A673 (cell line): ENCODE data around the gene MPO. TPM values are rescaled to one million over a fixed set of nuclear protein-coding genes. Genes with fewer than 3 reads are reported as not detected.

ENCODE experiments used
- BruUV-seq: library from RNA; stranded (reverse); fragments of 400-500 nt; replicated peaks from 2 replicates; lab custom pipeline; 2021; lab: Mats Ljungman, UMichigan
- CTCF ChIA-PET: fragments of 300-600 bp; sonication (Branson Sonifier 250); formaldehyde crosslinking; loops from one replicate; lab custom pipeline; 2022; ENCODE audit warnings: antibody characterized with exemption; lab: Charles Lee
- POLR2A ChIA-PET: fragments of 300-600 bp; sonication (Branson Sonifier 250); formaldehyde crosslinking; loops from one replicate; lab custom pipeline; 2022; ENCODE audit warnings: antibody characterized with exemption; ENCODE audit not compliant: low non-redundant PET; lab: Charles Lee
- DNase-seq: peaks from one replicate; pipeline ENCODE4 v3.0.0-alpha.2; 2015; ENCODE audit warnings: low spot score
- H3K27ac ChIP-seq: fragments of 200-600 bp; sonication (generic); 2 replicates; pipeline ENCODE4 v1.5.1; 2016; ENCODE audit warnings: mixed run types, low read depth, mild to moderate bottlenecking, mixed read lengths, antibody characterized with exemption, low read length; ENCODE audit not compliant: poor library complexity, severe bottlenecking
- H3K27me3 ChIP-seq: fragments of 200-600 bp; sonication (generic); replicated peaks from 2 replicates; pipeline ENCODE4 v1.6.1; 2017; ENCODE audit warnings: mixed run types, low read depth, mild to moderate bottlenecking, mixed read lengths, antibody characterized with exemption, low read length; ENCODE audit not compliant: insufficient read depth, poor library complexity
- H3K36me3 ChIP-seq: fragments of 200-600 bp; sonication (generic); 2 replicates; pipeline ENCODE4 v1.6.1; 2016; ENCODE audit warnings: mixed run types, mild to moderate bottlenecking, mixed read lengths, antibody characterized with exemption, low read length; ENCODE audit not compliant: insufficient read depth, poor library complexity, severe bottlenecking
- H3K4me1 ChIP-seq: fragments of 200-600 bp; sonication (generic); 2 replicates; pipeline ENCODE4 v1.6.1; 2017; ENCODE audit warnings: mixed run types, mild to moderate bottlenecking, mixed read lengths, antibody characterized with exemption, low read length; ENCODE audit not compliant: insufficient read depth, poor library complexity, severe bottlenecking
- H3K4me3 ChIP-seq: fragments of 200-600 bp; sonication (generic); 2 replicates; pipeline ENCODE4 v1.5.1; 2016; ENCODE audit warnings: low read depth, mixed run types, mild to moderate bottlenecking, mixed read lengths, low read length; ENCODE audit not compliant: poor library complexity, severe bottlenecking
- H3K9me3 ChIP-seq: fragments of 200-600 bp; sonication (generic); 2 replicates; pipeline ENCODE4 v1.6.1; 2016; ENCODE audit warnings: mixed run types, low read depth, mild to moderate bottlenecking, mixed read lengths, antibody characterized with exemption, low read length; ENCODE audit not compliant: poor library complexity, severe bottlenecking
- CTCF ChIP-seq: fragments of 300-800, 200-600 bp; sonication (generic); conservative IDR thresholded peaks from 2 replicates; pipeline ENCODE4 v1.5.1; 2017; ENCODE audit warnings: low read depth, mild to moderate bottlenecking, antibody characterized with exemption, low read length, moderate library complexity, mixed read lengths
- EZH2 ChIP-seq: fragments of 200-600 bp; sonication (generic); IDR thresholded peaks from 2 replicates; pipeline ENCODE4 v1.6.1; 2017; ENCODE audit warnings: borderline replicate concordance, low read depth, mild to moderate bottlenecking, mixed read lengths, antibody characterized with exemption, low read length; ENCODE audit not compliant: poor library complexity, severe bottlenecking
- intact Hi-C: fragments of 100-400 bp; cut with micrococcal nuclease; formaldehyde crosslinking; loops from one replicate; pipeline ENCODE4 v1.10.0; 2022; ENCODE audit not compliant: unreplicated experiment
- total RNA-seq: library from RNA; stranded (reverse); gene quantifications from 2 replicates; pipeline ENCODE4 v1.2.3, GENCODE V29; 2021

The MPO gene
- total RNA-seq, 1 experiment from 2014 or later = not detected

DNA sequence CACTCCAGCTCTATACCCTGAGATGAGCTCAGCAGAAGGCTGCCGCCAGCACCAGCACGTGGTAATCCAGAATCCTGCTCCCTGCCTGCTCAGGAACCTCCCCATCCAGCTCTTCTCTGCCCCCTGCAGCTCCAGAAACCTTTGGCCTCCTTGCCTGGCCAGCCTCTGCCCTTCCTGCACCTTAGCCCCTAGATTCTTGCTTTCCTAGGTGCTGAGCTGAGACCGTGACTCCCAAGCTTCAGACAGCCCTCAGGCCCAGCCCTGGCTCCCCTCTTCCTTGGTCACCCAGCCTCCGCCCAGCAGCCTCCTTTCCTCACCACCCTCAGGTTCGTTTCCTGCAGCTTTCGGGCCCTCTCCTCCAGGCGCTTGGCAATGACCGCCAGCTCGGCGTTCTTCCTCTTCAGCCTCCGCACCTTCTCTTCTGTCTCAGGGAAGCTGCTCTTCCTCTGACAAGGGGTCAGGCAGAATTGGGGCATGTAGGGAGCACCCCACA is 45.3 kb upstream of the MPO start:
- Histone ChIP-seq H3K4me1 (peaks cover 9% of the 10 kb centered on the region), H3K36me3 (no peaks in the 10 kb centered on the region), H3K4me3 (no peak overlapping the region), H3K27ac (no peak overlapping the region), H3K9me3 (no peaks in the 10 kb centered on the region), H3K27me3 (no peaks in the 10 kb centered on the region)
- DNase-seq = no peak
- TF ChIP-seq CTCF = no peak
- TF ChIP-seq EZH2 = no peak
- POLR2A ChIA-PET = no interaction called here
- CTCF ChIA-PET = interaction anchor here (1.3 kb wide), 1 partner anchor 9 kb away, joined by 4 read pairs; no protein-coding TSS in a partner anchor
- no TSS peak for BruUV-seq
- intact Hi-C loops = no loop called here

DNA sequence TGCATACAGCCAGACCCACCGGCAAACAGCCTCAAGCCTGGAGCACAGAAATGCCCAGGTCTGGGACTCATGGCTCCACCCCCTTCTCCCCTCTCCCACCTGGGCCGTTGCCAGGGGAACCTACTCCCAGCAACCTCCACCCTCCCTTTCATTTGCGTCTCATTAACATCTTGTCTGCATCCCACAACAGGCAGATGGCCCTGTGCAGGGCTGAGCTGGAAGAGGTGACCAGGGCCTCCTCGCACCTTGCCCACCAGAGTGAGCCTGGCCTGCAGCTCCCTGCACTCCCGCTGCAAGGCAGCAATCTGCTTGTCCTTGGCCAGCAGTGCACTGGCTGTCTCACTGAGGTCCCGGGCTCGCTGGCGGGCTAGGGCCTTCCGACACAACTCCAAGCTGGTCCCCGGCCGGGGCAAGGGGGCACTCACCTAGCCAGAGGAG is 44.6 kb upstream of the MPO start:
- intact Hi-C loops = no loop called here

GRCh38 chr17:58324409-58325288 is 43.9 kb upstream of the MPO start:
- Histone ChIP-seq H3K4me1 (peaks cover 5% of the 10 kb centered on the region), H3K4me3 (peak overlapping the region; percentile 45), H3K27me3 (no peaks in the 10 kb centered on the region), H3K36me3 (no peaks in the 10 kb centered on the region), H3K9me3 (no peaks in the 10 kb centered on the region), H3K27ac (peak overlapping the region; percentile 25)
- intact Hi-C loops = no loop called here
- no TSS peak for BruUV-seq
- TF ChIP-seq CTCF = no peak
- no peak for TF ChIP-seq EZH2
- peak; percentile 35 for DNase-seq
- POLR2A ChIA-PET = no interaction called here
- CTCF ChIA-PET = no interaction called here

More for the DNA sequence above, 44.6 kb upstream of the MPO start:
- ChIA-PET CTCF (interaction anchor here (1.3 kb wide), 1 partner anchor 8 kb away, joined by 4 read pairs; no protein-coding TSS in a partner anchor), POLR2A (no interaction called here)
- Histone ChIP-seq H3K36me3 (no peaks in the 10 kb centered on the region), H3K27ac (no peak overlapping the region), H3K4me3 (no peak overlapping the region), H3K27me3 (no peaks in the 10 kb centered on the region), H3K4me1 (peaks cover 5% of the 10 kb centered on the region), H3K9me3 (no peaks in the 10 kb centered on the region)
- no TSS peak for BruUV-seq
- DNase-seq = no peak
- TF ChIP-seq EZH2 = no peak
- no peak for TF ChIP-seq CTCF
